NOMO-1 (cell line): ENCODE measurements around the gene SRM.
"Not testable (repeated sequence)": the region's sequence is repeated elsewhere in the genome, so short reads cannot be mapped to it uniquely, and the experiment has no call there.

Source experiments
- DNase-seq, 2 experiments: peaks; one replicate each; lab custom pipeline; 2025; ENCODE audit not compliant: unreplicated experiment in 2 of 2; lab: John Stamatoyannopoulos, UW

SRM gene

DNA sequence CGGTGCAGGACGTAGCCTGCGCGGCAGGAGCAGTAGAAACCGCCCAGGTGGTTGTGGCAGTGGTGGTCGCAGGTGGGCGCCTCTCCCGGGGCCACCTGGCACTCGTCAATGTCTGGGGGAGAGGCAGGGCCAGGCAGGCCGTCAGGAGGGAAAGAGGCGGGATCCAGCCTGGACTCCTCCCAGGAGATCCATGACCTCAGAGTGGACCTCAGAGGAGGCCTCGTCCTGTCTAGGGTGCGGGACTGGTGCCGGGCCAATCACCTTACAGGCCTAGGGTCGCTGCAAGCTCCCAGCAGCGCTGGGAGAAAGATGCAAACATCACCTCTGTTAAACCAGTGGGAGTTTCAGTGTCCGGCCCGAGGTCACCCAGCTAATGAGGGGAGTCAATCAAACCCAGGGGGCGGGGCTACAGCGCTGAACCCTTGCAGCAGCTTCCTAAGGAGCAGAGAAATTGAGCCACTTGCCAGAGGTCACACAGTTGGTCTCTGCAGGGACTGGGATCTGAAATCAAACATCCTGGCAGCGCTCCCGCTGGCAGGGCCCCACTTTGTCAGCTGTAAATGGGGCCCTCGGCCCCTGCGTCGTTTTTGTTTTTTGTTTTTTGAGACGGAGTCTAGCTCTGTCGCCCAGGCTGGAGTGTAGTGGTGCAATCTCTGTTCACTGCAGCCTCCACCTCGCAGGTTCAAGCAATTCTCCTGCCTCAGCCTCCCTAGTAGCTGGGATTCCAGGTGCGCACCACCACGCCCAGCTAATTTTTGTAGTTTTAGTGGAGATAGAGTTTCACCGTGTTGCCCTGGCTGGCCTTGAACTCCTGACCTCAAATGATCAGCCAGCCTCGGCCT is 14.2 kb downstream of the SRM start:
- no peak for DNase-seq

DNA sequence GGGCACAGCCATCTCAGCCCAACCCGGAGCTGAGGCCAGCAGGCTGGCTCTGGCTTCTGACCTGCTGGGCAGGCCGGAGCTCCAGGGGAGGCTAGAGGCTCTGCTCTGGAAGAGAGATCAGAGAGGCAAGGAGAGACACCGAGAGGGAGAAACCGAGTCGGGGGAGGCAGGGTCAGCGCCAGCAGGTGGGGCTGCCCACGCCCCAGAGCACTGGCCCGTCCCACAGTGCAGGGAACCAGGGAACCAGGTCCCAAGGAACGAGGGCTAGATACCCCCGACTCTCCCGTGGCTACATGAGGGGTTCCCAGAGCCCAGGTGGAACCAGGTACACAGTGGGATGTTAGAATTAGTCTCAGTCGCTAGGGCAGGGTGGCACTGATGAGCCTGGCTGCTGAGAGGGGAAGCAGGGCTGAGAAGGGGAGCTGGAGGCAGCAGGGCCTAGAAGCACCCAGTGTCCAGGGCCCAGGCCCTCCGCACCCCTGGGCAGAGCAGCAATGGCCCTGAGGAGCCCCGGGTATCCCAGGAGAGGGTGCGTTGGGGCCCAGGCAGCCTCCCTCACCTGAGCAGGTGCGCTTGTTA is 14.9 kb downstream of the SRM start:
- DNase-seq = no peak

DNA sequence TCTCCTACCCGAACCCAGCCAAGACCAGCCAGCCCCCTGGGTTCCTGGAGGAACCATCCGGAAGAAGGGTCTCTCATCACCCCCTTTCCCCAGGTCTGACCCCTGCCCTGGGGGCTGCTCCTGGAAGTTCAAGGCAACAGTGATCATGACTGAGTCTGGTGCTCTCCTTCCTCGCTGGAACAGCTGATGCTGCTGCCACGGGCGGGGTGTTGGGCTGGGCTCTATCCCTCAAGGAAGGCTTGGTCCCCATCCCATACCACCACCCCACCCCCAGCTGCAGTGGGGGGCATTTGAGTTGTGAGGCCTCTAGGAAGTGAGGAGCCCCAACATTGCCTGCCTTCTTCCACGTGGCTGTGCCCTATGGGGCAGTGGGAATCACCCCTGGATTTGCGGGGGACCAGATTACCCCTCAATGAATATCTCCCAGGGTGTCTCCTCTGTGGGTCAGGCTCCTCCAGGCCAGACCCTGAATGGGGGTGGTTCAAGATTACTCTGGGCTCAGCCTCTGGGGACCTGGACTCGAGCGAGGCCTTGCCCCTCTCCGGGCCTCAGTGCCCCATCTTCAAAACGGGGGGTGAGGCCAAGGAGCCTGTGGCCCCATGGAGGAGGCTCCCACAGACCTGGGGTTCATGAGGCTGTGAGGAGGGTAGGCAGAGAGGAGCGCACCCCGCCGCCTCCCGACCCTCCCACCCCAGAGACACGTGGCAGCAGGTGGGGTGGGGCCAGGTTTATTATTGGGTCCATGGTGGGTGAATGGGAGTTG is 15.6 kb downstream of the SRM start:
- no peak for DNase-seq

DNA sequence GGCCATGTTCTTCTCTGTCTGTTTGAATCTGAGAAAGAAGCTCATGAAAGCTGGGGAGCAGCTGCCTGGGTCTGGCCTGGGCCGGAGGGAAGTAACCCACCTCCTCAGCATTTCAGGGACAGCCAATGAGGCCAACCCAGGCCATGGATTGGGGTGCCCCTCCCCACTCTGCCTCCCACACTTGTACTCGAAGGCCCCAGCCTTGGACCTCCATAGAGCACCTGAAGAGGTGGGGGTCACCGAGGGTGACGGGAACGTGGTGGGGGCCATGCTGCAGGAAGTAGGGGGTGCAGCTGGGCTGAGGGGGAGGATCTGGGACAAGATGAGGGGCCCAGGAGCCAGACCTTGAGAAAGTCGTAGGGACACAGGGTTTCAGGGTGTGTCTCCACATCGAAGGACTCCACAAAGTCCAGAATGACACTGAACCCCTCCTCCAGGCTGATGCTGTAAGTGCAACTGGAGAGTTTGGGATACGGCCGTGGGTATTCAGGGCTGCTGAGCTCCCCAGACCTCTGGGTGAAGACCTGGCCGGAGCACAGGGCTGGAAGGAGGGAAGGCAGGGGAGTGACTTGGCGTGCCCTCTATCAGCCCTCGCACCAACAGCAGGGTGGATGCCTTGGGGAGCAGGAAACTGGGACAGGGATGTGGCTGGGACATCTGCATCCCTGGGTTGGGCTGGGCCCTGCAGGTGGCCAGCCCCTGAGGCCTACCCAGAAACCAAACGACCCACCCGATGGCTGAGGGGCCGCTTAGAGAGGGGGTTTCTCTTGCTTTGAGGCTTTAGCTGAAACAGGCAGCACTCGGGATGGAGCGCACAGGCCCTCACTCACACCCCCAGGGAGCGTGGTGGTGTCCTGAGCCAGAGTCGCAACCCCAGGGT is 16.6 kb downstream of the SRM start:
- no peak for DNase-seq

DNA sequence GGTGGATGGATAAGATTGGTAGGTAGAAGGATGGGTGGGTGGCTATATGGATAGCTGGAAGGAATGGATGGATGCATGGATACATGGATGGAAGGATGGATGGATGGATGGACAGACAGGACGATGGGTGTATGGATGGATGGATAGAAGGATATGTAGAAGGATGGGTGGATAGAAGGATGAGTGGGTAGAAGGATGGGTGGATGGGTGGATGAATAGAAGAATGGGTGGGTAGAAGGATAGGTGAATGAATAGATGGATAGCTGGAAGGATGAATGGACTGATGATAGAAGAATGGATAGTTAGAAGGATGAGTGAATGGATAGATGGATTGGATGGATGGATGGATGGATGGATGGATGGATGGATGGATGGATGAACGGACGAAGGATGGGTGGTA is 17.8 kb downstream of the SRM start:
- DNase-seq = no peak

DNA sequence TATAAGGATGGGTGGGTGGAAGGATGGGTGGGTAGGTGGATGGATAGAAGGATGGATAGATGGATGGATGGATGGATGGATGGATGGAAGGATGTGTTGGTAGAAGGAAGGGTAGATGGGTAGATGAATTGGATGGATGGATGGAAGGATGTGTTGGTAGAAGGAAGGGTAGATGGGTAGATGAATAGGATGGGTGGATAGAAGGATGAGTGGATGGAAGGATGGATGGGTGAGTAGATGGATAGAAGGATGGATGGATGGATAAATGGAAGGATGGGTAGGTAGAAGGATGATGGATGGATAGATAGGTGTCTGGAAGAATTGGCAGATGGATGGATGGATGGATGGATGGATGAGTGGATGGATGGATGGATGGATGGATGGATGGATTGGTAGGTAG is 18.8 kb downstream of the SRM start:
- DNase-seq = no peak

DNA sequence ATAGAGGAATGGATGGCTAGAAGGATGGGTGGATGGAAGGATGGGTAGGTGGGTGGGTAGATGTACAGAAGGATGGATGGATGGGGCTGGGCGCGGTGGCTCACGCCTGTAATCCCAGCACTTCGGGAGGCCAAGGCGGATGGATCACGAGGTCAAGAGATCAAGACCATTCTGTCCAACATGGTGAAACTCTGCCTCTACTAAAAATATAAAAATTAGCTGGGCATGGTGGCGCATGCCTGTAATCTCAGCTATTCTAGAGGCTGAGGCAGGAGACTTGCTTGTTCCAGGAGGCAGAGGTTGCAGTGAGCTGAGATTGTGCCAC is 19.8 kb downstream of the SRM start:
- DNase-seq = not testable (repeated sequence)

DNA sequence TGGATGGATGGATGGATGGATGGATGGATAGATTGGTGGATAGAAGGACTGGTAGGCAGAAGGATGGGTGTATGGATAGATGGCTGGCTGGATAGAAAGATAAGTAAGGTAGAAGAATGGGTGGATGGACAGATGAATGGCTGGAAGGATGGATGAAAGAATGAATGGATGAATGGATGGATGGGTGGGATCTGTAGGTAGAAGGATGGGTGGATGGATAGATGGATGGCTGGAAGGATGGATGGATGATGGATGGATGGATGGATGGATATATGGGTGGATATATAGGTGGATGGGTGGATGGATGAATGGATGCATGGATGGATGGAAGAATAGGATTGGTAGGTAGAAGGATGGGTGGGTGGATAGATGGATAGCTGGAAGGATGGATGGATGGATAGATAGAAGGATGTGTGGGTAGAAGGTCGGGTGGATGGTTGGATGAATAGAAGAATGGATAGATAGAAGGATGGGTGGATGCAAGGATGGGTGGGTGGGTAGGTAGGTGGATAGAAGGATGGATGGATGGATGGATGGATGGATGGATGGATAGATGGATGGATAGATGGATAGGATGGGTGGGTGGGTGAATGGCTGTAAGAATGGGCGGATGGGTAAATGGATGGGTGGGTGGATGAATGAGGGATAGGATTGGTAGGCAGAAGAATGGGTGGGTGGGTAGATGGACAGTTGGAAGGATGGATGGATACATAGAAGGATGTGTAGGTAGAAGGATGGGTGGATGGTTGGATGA is 20.3 kb downstream of the SRM start:
- DNase-seq = no peak

DNA sequence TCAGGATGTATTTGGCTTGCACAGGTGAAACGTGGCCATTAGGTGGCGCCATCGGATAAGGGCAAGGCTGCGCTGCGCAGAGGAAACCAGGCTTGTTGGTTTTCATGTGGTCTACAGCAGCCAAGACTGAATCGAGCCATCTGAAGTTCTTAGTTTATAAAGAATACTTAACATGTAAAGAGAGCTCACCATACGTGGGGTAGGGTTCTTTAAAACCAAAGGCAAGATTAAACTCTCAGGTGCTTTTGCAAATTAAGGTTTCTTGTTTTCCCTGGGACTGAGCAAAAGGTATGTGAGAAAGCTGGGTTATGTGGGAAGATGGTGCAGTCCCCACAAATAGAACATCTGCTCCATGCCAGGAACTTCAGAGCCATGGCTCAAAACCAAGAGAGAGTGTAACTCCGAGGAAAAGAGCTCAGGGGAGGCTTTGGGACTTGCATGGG is 22.1 kb downstream of the SRM start:
- DNase-seq = peak; percentile 83 to 86

DNA sequence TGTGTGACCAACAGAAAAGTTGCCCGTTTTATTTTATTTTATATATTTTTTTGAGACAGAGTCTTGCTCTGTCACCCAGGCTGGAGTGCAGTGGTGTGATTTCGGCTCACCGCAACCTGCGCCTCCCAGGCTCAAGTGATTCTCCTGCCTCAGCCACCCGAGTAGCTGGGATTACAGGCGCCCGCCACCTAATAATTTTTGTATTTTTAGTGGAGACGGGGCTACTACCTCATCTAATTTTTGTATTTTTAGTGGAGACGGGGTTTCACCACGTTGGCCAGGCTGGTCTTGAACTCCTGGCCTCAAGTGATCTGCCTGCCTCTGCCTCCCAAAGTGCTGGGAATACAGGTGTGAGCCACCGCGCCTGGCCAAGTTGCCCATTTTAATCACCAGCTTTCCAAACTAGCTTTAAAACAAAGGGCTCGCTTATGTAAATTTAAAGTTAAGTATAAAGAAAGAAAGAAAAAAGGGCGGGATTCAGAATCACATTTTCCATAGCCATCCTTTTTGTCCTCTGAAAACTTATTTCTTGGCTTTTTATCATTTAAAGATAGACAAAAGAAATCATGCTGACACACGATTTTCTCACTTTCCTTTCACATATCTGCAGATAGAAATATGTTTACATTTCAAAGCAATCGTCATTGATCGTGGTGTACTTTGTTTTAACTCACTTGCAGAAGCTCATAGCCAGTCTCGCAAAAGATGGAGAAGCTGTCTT is 22.6 kb downstream of the SRM start:
- not testable (repeated sequence) for DNase-seq

DNA sequence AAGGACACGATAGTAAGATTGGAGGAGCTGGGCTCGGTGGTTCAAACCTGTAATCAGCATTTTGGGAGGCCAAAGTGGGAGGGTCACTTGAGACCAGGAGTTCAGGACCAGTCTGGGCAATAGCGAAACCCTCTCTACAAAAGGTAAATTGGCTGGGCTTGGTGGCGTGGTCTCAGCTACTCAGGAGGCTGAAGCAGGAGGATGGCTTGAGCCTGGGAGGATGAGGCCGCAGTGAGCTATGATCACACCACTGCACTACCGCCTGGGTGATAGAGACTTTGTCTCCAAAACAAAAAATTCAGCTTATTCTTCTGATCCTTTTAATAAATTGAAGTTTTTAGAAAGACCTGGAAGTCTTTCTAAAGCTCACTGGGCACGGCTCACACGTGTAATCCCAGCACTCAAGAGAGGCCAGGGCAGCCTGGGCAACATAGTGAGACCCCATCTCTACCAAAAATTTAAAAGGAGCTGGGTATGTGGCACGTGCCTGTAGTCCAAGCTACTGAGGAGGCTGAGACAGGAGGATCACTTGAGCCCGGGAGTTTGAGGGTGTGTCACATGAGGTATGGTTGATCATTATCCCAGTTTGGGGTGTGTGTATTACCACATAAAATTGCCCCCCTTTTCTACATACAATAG is 28.1 kb downstream of the SRM start:
- no peak for DNase-seq

DNA sequence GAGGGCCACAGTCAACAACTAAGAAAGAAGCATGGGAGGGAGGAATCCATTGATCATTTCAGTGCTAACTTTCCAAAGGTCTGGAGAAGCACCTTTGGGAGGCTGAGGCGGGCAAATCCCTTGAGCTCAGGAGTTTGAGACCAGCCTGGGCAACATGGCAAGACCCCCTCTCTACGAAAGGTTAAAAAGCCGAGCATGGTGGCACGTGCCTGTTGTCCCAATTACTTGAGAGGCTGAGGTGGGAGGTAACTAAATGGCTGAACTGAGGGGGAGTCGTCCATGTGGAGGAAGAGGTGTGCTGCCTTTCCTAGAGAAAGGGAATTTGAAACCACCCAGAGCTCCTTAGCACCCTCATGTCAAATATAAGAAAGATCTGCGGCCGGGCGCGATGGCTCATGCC is 29.0 kb downstream of the SRM start:
- DNase-seq = no peak

DNA sequence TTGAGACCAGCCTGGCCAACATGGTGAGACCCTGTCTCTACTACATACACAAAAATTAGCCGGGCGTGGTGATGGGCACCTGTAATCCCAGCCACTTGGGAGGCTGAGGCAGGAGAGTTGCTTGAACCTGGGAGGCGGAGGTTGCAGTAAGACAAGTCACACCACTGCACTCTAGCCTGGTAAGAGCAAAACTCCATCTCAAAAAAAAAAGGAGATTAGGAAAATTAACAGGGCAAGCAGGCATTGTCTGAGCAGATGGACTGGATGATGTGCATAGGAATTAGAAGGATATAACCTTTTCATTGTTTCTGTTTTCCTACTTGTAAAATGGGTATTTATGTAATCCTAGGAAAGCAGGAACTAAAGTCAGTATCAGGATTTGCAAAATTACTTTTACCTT is 31.8 kb downstream of the SRM start:
- no peak for DNase-seq

DNA sequence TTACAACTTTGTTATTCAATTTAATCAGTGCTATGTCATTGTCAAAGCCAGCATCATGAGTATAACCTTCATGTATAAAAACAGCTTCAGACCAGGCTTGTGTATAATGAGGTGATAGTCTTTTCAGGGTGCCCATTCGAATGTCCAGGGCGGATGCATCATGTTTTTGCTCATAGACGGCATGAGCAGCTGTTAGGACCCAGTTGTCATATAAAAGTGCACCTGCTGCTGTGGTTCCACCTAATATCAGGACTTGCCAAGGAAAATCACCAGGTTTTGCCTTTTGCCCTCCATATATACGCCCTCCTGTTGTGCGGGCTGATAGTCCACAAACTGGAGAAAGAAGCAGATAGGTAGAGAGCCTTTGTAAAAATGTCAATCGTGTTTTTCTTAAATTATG is 32.5 kb downstream of the SRM start:
- DNase-seq = no peak

DNA sequence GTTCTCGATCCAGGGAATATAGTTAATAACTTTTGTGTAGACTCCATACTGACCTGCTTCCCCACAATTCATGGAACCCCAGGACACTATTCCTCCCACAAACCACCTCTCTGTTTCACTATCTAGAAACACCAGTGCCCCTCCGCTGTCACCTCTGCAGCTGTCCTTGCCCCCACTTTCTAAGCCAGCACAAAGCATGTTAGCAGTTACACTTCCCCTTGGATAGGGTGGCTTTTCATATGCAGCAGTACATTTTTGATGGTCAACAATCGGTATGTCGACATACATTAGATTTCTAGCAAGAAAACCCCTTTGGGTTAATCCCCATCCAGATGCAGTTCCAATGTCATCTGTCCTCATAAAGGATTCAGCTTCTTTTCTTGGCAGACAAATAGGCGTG is 32.9 kb downstream of the SRM start:
- DNase-seq = no peak

DNA sequence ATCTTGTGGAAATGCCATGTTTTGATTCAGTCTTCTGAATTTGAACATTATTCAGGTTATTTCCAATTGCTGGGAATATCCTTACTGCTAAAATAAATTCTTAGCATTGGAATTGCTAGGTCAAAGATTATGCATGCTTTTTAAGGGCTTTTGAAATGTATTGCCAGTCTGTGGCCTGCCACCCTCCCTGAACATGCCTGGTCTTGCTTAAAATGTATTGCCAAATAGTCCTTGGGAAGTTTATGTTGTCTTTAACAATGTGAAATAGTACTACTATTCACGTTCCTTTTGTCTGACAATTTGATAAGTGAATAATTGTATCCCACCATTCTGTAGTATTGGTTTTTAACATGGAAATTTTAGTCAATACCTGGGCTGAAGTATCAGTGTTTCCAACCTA is 33.8 kb downstream of the SRM start:
- DNase-seq = no peak

DNA sequence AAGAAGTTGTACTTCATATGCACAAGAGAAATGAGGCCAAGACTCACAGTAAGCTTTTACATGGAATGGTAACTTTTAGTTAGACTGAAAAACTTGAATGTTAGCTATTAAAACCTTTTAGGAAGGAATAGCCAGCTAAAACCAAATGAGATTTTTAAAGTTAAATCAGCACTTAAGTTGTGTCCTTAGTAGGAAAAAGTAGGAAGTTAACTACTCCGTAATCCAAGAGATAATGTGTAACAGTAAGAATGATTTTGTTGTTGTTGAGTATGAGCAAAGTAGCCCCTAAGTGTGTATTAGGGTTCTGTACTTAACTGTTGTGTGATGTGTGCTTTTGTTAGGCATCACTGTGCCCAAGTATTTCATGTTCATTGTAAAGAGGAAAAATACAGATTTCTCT is 34.2 kb downstream of the SRM start:
- DNase-seq = no peak

DNA sequence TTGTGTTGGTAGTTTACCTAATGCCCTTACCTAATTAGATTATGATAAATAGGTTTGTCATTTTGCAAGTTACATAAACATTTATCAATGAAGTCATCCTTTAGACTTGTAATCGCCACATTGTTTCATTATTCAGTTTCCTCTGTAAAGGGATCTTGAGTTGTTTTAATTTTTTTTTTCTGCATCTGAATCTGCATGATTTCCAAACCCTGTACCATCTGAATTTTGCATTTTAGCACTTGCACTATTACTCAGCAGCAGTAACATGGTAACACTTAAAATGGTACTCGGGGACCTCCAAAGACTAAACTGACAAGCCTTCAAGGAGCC is 35.0 kb downstream of the SRM start:
- no peak for DNase-seq

DNA sequence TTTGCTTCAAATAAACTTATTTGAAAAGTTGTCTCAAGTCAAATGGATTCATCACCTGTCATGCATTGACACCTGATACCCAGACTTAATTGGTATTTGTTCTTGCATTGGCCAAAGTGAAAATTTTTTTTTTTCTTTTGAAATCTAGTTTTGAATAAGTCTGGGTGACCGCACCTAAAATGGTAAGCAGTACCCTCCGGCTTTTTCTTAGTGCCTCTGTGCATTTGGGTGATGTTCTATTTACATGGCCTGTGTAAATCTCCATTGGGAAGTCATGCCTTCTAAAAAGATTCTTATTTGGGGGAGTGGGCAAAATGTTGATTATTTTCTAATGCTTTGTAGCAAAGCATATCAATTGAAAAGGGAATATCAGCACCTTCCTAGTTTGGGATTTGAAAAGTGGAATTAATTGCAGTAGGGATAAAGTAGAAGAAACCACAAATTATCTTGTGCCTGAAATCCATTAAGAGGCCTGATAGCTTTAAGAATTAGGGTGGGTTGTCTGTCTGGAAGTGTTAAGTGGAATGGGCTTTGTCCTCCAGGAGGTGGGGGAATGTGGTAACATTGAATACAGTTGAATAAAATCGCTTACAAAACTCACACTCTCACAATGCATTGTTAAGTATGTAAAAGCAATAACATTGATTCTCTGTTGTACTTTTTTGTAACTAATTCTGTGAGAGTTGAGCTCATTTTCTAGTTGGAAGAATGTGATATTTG is 35.5 kb downstream of the SRM start:
- DNase-seq = no peak
